Caco-2 (cell line): ENCODE measurements around the gene GAS6. TPM values are rescaled to one million over a fixed set of nuclear protein-coding genes. Genes with fewer than 3 reads are reported as not detected.

Experiments used
- BruUV-seq: library from RNA; stranded (reverse); fragments of 400-500 nt; replicated peaks from 2 replicates; lab custom pipeline; 2021; lab: Mats Ljungman, UMichigan
- CTCF ChIA-PET: fragments of 300-600 bp; sonication (Branson Sonifier 250); formaldehyde crosslinking; loops from one replicate; lab custom pipeline; 2022; ENCODE audit warnings: antibody characterized with exemption; lab: Charles Lee
- POLR2A ChIA-PET: fragments of 300-600 bp; sonication (Branson Sonifier 250); formaldehyde crosslinking; loops from one replicate; lab custom pipeline; 2022; ENCODE audit warnings: antibody characterized with exemption; lab: Charles Lee
- DNase-seq, 2 experiments: peaks; one replicate each; pipeline versions ENCODE4 v3.0.0 to v3.0.0-alpha.2; 2020 to 2022
- H3K27me3 ChIP-seq: replicated peaks from 2 replicates; pipeline ENCODE4 v1.6.0; 2011; ENCODE audit warnings: low read length; ENCODE audit not compliant: control insufficient read depth, insufficient read depth
- H3K36me3 ChIP-seq: 2 replicates; pipeline ENCODE4 v1.5.1; 2011; ENCODE audit warnings: low read length; ENCODE audit not compliant: control insufficient read depth, insufficient read depth
- H3K4me1 ChIP-seq: fragments of 250-450 bp; sonication (Bioruptor Pico); 2 replicates; pipeline ENCODE4 v1.5.1; 2020; ENCODE audit warnings: mild to moderate bottlenecking
- H3K4me3 ChIP-seq: 2 replicates; pipeline ENCODE4 v1.5.1; 2011; ENCODE audit warnings: low read depth, mild to moderate bottlenecking, control low read depth, low read length
- H3K9me3 ChIP-seq: fragments of 250-450 bp; sonication (Bioruptor Pico); 2 replicates; pipeline ENCODE4 v1.5.1; 2020; ENCODE audit warnings: mild to moderate bottlenecking, moderate library complexity
- H3K27ac Mint-ChIP-seq: one replicate; pipeline ENCODE4 v1.8.0; 2022; ENCODE audit warnings: mixed read lengths; ENCODE audit not compliant: unreplicated experiment
- H3K27me3 Mint-ChIP-seq: one replicate; pipeline ENCODE4 v1.8.0; 2022; ENCODE audit warnings: mixed read lengths; ENCODE audit not compliant: insufficient read depth, unreplicated experiment
- H3K36me3 Mint-ChIP-seq: one replicate; pipeline ENCODE4 v1.8.0; 2022; ENCODE audit warnings: mild to moderate bottlenecking, mixed read lengths; ENCODE audit not compliant: insufficient read depth, unreplicated experiment
- H3K4me1 Mint-ChIP-seq: one replicate; pipeline ENCODE4 v1.8.0; 2022; ENCODE audit warnings: low read depth, mixed read lengths; ENCODE audit not compliant: unreplicated experiment
- H3K4me3 Mint-ChIP-seq: one replicate; pipeline ENCODE4 v1.8.0; 2022; ENCODE audit warnings: mild to moderate bottlenecking, moderate library complexity, mixed read lengths; ENCODE audit not compliant: unreplicated experiment
- H3K9me3 Mint-ChIP-seq: one replicate; pipeline ENCODE4 v1.8.0; 2022; ENCODE audit warnings: mixed read lengths; ENCODE audit not compliant: unreplicated experiment
- CTCF ChIP-seq, 2 experiments: fragments of 200-600 bp in 1 of 2; IDR thresholded peaks; 1 replicate in 1 of 2; 2 replicates in 1 of 2; pipeline versions ENCODE4 v1.5.1 to v1.8.0; 2011 to 2022; ENCODE audit warnings: antibody characterized with exemption in 1 of 2, control low read depth in 1 of 2, inconsistent platforms in 1 of 2, low read depth in 1 of 2, low read length in 1 of 2, mild to moderate bottlenecking in 1 of 2, moderate library complexity in 1 of 2; ENCODE audit not compliant: insufficient read depth in 1 of 2, severe bottlenecking in 1 of 2, unreplicated experiment in 1 of 2
- intact Hi-C: fragments of 100-400 bp; cut with micrococcal nuclease; formaldehyde crosslinking; loops from one replicate; pipeline ENCODE4 v1.10.0; 2022; ENCODE audit not compliant: unreplicated experiment
- total RNA-seq: library from RNA; stranded (reverse); gene quantifications from 2 replicates; pipeline ENCODE4 v1.2.3, GENCODE V29; 2022

GAS6 gene
- total RNA-seq, 1 experiment from 2014 or later, result 34.8 TPM

GRCh38 chr13:113840541-113841352, 23.1 kb downstream of the GAS6 start:
- Mint-ChIP-seq H3K9me3 (no peaks in the 10 kb centered on the region), H3K36me3 (peaks cover 6% of the 10 kb centered on the region), H3K4me1 (peaks cover 17% of the 10 kb centered on the region), H3K27ac (no peak overlapping the region), H3K27me3 (no peaks in the 10 kb centered on the region), H3K4me3 (no peak overlapping the region)
- BruUV-seq, result no TSS peak
- H3K9me3 ChIP-seq, result no peaks in the 10 kb centered on the region
- intact Hi-C loops, result no loop called here
- DNase-seq, result no peak
- no peak overlapping the region for H3K4me3 ChIP-seq
- no peak for TF ChIP-seq CTCF (IDR thresholded peaks at IDR 0.05; ENCODE audit: insufficient read depth in 1 of 2, low read depth in 1 of 2, low read length in 1 of 2, severe bottlenecking in 1 of 2, unreplicated experiment in 1 of 2)
- ChIA-PET CTCF (no interaction called here), POLR2A (no interaction called here)
- no peaks in the 10 kb centered on the region; the same call in none of the 2 replicates for H3K36me3 ChIP-seq
- peaks cover 13% of the 10 kb centered on the region for H3K4me1 ChIP-seq
- H3K27me3 ChIP-seq, result no peaks in the 10 kb centered on the region

GRCh38 chr13:113839536-113840204, 24.2 kb downstream of the GAS6 start:
- Histone ChIP-seq H3K36me3 (no peaks in the 10 kb centered on the region; the same call in none of the 2 replicates), H3K4me3 (no peak overlapping the region), H3K27me3 (no peaks in the 10 kb centered on the region), H3K4me1 (peaks cover 13% of the 10 kb centered on the region), H3K9me3 (no peaks in the 10 kb centered on the region)
- Mint-ChIP-seq H3K27me3 (no peaks in the 10 kb centered on the region), H3K4me1 (peaks cover 17% of the 10 kb centered on the region), H3K9me3 (no peaks in the 10 kb centered on the region), H3K4me3 (no peak overlapping the region), H3K27ac (no peak overlapping the region), H3K36me3 (peaks cover 6% of the 10 kb centered on the region)
- TF ChIP-seq CTCF (IDR thresholded peaks at IDR 0.05; ENCODE audit: insufficient read depth in 1 of 2, low read depth in 1 of 2, low read length in 1 of 2, severe bottlenecking in 1 of 2, unreplicated experiment in 1 of 2), result no peak
- DNase-seq, result no peak
- CTCF ChIA-PET, result no interaction called here
- no TSS peak for BruUV-seq
- intact Hi-C loops, result no loop called here
- POLR2A ChIA-PET, result no interaction called here

- H3K36me3 ChIP-seq, result no peaks in the 10 kb centered on the region; the same call in none of the 2 replicates
- H3K4me1 ChIP-seq, result peaks cover 13% of the 10 kb centered on the region
- H3K4me3 Mint-ChIP-seq, result no peak overlapping the region
- H3K27ac Mint-ChIP-seq, result no peak overlapping the region
- H3K27me3 Mint-ChIP-seq, result no peaks in the 10 kb centered on the region
- POLR2A ChIA-PET, result no interaction called here
- CTCF ChIA-PET, result no interaction called here
- H3K4me1 Mint-ChIP-seq, result peaks cover 13% of the 10 kb centered on the region
- intact Hi-C loops, result no loop called here
- H3K27me3 ChIP-seq, result no peaks in the 10 kb centered on the region
- H3K9me3 ChIP-seq, result no peaks in the 10 kb centered on the region
- BruUV-seq, result no TSS peak
- H3K4me3 ChIP-seq, result no peak overlapping the region
- H3K36me3 Mint-ChIP-seq, result peaks cover 7% of the 10 kb centered on the region
- no peak for TF ChIP-seq CTCF (IDR thresholded peaks at IDR 0.05; ENCODE audit: insufficient read depth in 1 of 2, low read depth in 1 of 2, low read length in 1 of 2, severe bottlenecking in 1 of 2, unreplicated experiment in 1 of 2)
- no peaks in the 10 kb centered on the region for H3K9me3 Mint-ChIP-seq
- no peak for DNase-seq
Measured at GRCh38 chr13:113838711-113839201, 25.1 kb downstream of the GAS6 start.
